GM23338 (cell line): ENCODE data around the gene NDOR1. TPM values are rescaled to one million over a fixed set of nuclear protein-coding genes. Genes with fewer than 3 reads are reported as not detected.

Experiments
- ATAC-seq: fragments of 200-7000 bp; cut with Tn5 transposase; 3 replicates; pipeline ENCODE4 v1.9.1; 2020
- DNase-seq: peaks from one replicate; pipeline ENCODE4 v3.0.0-alpha.2; 2015; ENCODE audit warnings: low spot score
- H2AFZ ChIP-seq: fragments of 200-600 bp; sonication (generic); 2 replicates; pipeline ENCODE4 v1.8.0; 2016; ENCODE audit warnings: antibody characterized with exemption, mild to moderate bottlenecking, moderate library complexity
- H3F3A ChIP-seq: fragments of 200-600 bp; sonication (generic); replicated peaks from 2 replicates; pipeline ENCODE4 v1.8.0; 2017; ENCODE audit warnings: antibody characterized with exemption, mixed run types, low read depth
- H3K27ac ChIP-seq: fragments of 200-600 bp; sonication (generic); 2 replicates; pipeline ENCODE4 v1.6.1; 2016; ENCODE audit warnings: low read depth
- H3K27me3 ChIP-seq: fragments of 200-600 bp; sonication (generic); 2 replicates; pipeline ENCODE4 v1.8.0; 2016; ENCODE audit warnings: mild to moderate bottlenecking, mixed run types, moderate library complexity; ENCODE audit not compliant: insufficient read depth
- H3K36me3 ChIP-seq: fragments of 200-600 bp; sonication (generic); 2 replicates; pipeline ENCODE4 v1.8.0; 2016; ENCODE audit warnings: mild to moderate bottlenecking; ENCODE audit not compliant: insufficient read depth
- H3K4me1 ChIP-seq: fragments of 200-600 bp; sonication (generic); 2 replicates; pipeline ENCODE4 v1.8.0; 2016; ENCODE audit warnings: mild to moderate bottlenecking, moderate library complexity; ENCODE audit not compliant: insufficient read depth
- H3K4me2 ChIP-seq: fragments of 200-600 bp; sonication (generic); 2 replicates; pipeline ENCODE4 v1.7.1; 2017; ENCODE audit warnings: mixed run types
- H3K4me3 ChIP-seq: fragments of 200-600 bp; sonication (generic); 2 replicates; pipeline ENCODE4 v1.6.1; 2016; ENCODE audit warnings: mixed run types
- H3K79me2 ChIP-seq: fragments of 200-600 bp; sonication (generic); replicated peaks from 2 replicates; pipeline ENCODE4 v1.8.0; 2017; ENCODE audit warnings: mild to moderate bottlenecking; ENCODE audit not compliant: insufficient read depth
- H3K9me2 ChIP-seq: fragments of 200-600 bp; sonication (generic); 2 replicates; pipeline ENCODE4 v1.8.0; 2017; ENCODE audit not compliant: insufficient read depth
- H4K20me1 ChIP-seq: fragments of 200-600 bp; sonication (generic); replicated peaks from 2 replicates; pipeline ENCODE4 v1.8.0; 2017; ENCODE audit warnings: mild to moderate bottlenecking; ENCODE audit not compliant: insufficient read depth
- H3K27ac Mint-ChIP-seq: 2 replicates; pipeline ENCODE4 v1.8.0; 2020; ENCODE audit warnings: inconsistent platforms, mild to moderate bottlenecking, moderate library complexity, mixed read lengths
- H3K27me3 Mint-ChIP-seq: 3 replicates; pipeline ENCODE4 v1.8.0; 2022; ENCODE audit warnings: low read depth, mild to moderate bottlenecking, moderate library complexity, mixed read lengths, inconsistent platforms; ENCODE audit not compliant: insufficient read depth, poor library complexity
- H3K36me3 Mint-ChIP-seq: 3 replicates; pipeline ENCODE4 v1.8.0; 2021; ENCODE audit warnings: low read depth, mild to moderate bottlenecking, inconsistent platforms, moderate library complexity, mixed read lengths
- H3K4me1 Mint-ChIP-seq: 3 replicates; pipeline ENCODE4 v1.8.0; 2020; ENCODE audit warnings: mild to moderate bottlenecking, inconsistent platforms, mixed read lengths
- H3K4me3 Mint-ChIP-seq: 3 replicates; pipeline ENCODE4 v1.8.0; 2021; ENCODE audit warnings: moderate library complexity, mild to moderate bottlenecking, inconsistent platforms, mixed read lengths
- H3K9me3 Mint-ChIP-seq: 3 replicates; pipeline ENCODE4 v1.8.0; 2020; ENCODE audit warnings: moderate library complexity, mild to moderate bottlenecking, inconsistent platforms, mixed read lengths
- CREB1 ChIP-seq: fragments of 250-450 bp; sonication (Bioruptor Pico); IDR thresholded peaks from 2 replicates; pipeline ENCODE4 v1.5.0; 2020; ENCODE audit warnings: low read depth, mild to moderate bottlenecking, moderate library complexity
- EZH2phosphoT487 ChIP-seq: fragments of 200-600 bp; sonication (generic); IDR thresholded peaks from one replicate; pipeline ENCODE4 v1.8.1; 2018; ENCODE audit warnings: antibody characterized with exemption; ENCODE audit not compliant: unreplicated experiment
- JUNB ChIP-seq: IDR thresholded peaks from one replicate; pipeline ENCODE4 v1.6.1; 2016; ENCODE audit warnings: antibody characterized with exemption; ENCODE audit not compliant: unreplicated experiment
- NANOG ChIP-seq: IDR thresholded peaks from 2 replicates; pipeline ENCODE4 v1.6.1; 2016; ENCODE audit warnings: antibody characterized with exemption, borderline replicate concordance
- POLR2AphosphoS5 ChIP-seq: IDR thresholded peaks from 2 replicates; pipeline ENCODE4 v1.6.1; 2016; ENCODE audit warnings: antibody characterized with exemption, low read depth
- STAT1 ChIP-seq: IDR thresholded peaks from one replicate; pipeline ENCODE4 v1.6.1; 2016; ENCODE audit warnings: antibody characterized with exemption; ENCODE audit not compliant: unreplicated experiment
- polyA plus RNA-seq: library from polyadenylated mRNA; unstranded; fragments of >200 nt; fragmentation: Nextera tagmentation; extraction: Ambion mirVana; gene quantifications from 2 replicates; pipeline ENCODE4 v1.2.1, GENCODE V29; 2016
- total RNA-seq: library from RNA; depleted of rRNA; stranded (reverse); fragments of >200 nt; shearing (Covaris generic); gene quantifications from 2 replicates; pipeline ENCODE4 v1.2.3, GENCODE V29; 2014
- TF ChIP-seq, protein P1 (sequence below): fragments of 250-450 bp; sonication (Bioruptor Pico); IDR thresholded peaks from 2 replicates; pipeline ENCODE4 v1.5.0; 2020; ENCODE audit warnings: mild to moderate bottlenecking, moderate library complexity
- TF ChIP-seq, protein P2 (sequence below), 2 experiments: fragments of 200-600 bp in 1 of 2; sonication (generic) in 1 of 2; conservative IDR thresholded peaks; 2 replicates each; pipeline versions ENCODE4 v1.5.1 to v1.6.1; 2016 to 2017; ENCODE audit warnings: antibody characterized with exemption in 2 of 2, low read depth in 2 of 2, mild to moderate bottlenecking in 2 of 2, moderate library complexity in 1 of 2
- TF ChIP-seq, protein P3 (sequence below): IDR thresholded peaks from one replicate; pipeline ENCODE4 v1.6.1; 2018; ENCODE audit warnings: antibody characterized with exemption; ENCODE audit not compliant: unreplicated experiment

The NDOR1 gene
- total and polyA plus RNA-seq, 2 experiments from 2014 or later: 19.4 to 38.1 TPM

DNA sequence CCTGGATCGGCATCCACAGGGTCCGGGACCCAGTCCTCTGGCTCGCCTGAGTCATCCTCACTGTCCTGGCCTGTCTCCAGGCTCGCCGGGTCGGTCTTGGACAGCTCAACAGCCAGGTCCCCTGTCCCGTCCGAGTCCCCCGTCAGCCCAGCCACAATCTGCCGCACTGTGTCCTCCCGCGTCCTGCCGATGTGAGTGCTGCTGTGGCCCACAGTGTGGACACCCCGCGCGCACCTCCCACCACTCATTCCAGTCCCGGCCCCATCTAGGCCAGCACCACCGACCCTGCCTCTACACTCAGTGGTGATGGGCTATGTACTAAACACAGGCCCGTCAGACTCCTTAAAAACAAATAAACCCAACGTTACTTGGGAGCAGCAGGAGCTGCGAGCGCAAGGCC, 23.8 kb upstream of the NDOR1 start:
- ATAC-seq (no peak), DNase-seq (no peak)
- Mint-ChIP-seq H3K36me3 (peaks cover 25% of the 10 kb centered on the region), H3K4me1 (no peaks in the 10 kb centered on the region; the same call in 2 of the 3 replicates), H3K9me3 (no peaks in the 10 kb centered on the region), H3K27ac (no peak overlapping the region), H3K4me3 (no peak overlapping the region; the same call in 2 of the 3 replicates), H3K27me3 (peaks cover 4% of the 10 kb centered on the region)
- H3K9me2 ChIP-seq: no peaks in the 10 kb centered on the region
- no peaks in the 10 kb centered on the region for H3K27me3 ChIP-seq
- H3K4me2 ChIP-seq: no peak overlapping the region
- peaks cover 4% of the 10 kb centered on the region; the same call in 1 of the 2 replicates for H3F3A ChIP-seq
- H3K4me3 ChIP-seq: no peak overlapping the region
- no peak overlapping the region for H2AFZ ChIP-seq
- no peaks in the 10 kb centered on the region for H3K4me1 ChIP-seq
- H3K79me2 ChIP-seq: peaks cover 4% of the 10 kb centered on the region
- H4K20me1 ChIP-seq: no peaks in the 10 kb centered on the region
- H3K36me3 ChIP-seq: no peaks in the 10 kb centered on the region
- H3K27ac ChIP-seq: no peak overlapping the region
- TF ChIP-seq, protein P1, sequence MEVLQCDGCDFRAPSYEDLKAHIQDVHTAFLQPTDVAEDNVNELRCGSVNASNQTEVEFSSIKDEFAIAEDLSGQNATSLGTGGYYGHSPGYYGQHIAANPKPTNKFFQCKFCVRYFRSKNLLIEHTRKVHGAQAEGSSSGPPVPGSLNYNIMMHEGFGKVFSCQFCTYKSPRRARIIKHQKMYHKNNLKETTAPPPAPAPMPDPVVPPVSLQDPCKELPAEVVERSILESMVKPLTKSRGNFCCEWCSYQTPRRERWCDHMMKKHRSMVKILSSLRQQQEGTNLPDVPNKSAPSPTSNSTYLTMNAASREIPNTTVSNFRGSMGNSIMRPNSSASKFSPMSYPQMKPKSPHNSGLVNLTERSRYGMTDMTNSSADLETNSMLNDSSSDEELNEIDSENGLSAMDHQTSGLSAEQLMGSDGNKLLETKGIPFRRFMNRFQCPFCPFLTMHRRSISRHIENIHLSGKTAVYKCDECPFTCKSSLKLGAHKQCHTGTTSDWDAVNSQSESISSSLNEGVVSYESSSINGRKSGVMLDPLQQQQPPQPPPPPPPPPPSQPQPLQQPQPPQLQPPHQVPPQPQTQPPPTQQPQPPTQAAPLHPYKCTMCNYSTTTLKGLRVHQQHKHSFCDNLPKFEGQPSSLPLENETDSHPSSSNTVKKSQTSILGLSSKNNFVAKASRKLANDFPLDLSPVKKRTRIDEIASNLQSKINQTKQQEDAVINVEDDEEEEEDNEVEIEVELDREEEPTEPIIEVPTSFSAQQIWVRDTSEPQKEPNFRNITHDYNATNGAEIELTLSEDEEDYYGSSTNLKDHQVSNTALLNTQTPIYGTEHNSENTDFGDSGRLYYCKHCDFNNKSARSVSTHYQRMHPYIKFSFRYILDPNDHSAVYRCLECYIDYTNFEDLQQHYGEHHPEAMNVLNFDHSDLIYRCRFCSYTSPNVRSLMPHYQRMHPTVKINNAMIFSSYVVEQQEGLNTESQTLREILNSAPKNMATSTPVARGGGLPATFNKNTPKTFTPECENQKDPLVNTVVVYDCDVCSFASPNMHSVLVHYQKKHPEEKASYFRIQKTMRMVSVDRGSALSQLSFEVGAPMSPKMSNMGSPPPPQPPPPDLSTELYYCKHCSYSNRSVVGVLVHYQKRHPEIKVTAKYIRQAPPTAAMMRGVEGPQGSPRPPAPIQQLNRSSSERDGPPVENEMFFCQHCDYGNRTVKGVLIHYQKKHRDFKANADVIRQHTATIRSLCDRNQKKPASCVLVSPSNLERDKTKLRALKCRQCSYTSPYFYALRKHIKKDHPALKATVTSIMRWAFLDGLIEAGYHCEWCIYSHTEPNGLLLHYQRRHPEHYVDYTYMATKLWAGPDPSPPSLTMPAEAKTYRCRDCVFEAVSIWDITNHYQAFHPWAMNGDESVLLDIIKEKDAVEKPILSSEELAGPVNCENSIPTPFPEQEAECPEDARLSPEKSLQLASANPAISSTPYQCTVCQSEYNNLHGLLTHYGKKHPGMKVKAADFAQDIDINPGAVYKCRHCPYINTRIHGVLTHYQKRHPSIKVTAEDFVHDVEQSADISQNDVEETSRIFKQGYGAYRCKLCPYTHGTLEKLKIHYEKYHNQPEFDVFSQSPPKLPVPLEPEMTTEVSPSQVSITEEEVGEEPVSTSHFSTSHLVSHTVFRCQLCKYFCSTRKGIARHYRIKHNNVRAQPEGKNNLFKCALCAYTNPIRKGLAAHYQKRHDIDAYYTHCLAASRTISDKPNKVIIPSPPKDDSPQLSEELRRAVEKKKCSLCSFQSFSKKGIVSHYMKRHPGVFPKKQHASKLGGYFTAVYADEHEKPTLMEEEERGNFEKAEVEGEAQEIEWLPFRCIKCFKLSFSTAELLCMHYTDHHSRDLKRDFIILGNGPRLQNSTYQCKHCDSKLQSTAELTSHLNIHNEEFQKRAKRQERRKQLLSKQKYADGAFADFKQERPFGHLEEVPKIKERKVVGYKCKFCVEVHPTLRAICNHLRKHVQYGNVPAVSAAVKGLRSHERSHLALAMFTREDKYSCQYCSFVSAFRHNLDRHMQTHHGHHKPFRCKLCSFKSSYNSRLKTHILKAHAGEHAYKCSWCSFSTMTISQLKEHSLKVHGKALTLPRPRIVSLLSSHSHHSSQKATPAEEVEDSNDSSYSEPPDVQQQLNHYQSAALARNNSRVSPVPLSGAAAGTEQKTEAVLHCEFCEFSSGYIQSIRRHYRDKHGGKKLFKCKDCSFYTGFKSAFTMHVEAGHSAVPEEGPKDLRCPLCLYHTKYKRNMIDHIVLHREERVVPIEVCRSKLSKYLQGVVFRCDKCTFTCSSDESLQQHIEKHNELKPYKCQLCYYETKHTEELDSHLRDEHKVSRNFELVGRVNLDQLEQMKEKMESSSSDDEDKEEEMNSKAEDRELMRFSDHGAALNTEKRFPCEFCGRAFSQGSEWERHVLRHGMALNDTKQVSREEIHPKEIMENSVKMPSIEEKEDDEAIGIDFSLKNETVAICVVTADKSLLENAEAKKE (CRISPR knock-in tag): no peak
- TF ChIP-seq POLR2AphosphoS5: no peak
- no peak for TF ChIP-seq JUNB
- TF ChIP-seq NANOG: no peak
- TF ChIP-seq CREB1 (CRISPR knock-in tag): no peak
- TF ChIP-seq, protein P2, sequence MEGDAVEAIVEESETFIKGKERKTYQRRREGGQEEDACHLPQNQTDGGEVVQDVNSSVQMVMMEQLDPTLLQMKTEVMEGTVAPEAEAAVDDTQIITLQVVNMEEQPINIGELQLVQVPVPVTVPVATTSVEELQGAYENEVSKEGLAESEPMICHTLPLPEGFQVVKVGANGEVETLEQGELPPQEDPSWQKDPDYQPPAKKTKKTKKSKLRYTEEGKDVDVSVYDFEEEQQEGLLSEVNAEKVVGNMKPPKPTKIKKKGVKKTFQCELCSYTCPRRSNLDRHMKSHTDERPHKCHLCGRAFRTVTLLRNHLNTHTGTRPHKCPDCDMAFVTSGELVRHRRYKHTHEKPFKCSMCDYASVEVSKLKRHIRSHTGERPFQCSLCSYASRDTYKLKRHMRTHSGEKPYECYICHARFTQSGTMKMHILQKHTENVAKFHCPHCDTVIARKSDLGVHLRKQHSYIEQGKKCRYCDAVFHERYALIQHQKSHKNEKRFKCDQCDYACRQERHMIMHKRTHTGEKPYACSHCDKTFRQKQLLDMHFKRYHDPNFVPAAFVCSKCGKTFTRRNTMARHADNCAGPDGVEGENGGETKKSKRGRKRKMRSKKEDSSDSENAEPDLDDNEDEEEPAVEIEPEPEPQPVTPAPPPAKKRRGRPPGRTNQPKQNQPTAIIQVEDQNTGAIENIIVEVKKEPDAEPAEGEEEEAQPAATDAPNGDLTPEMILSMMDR (conservative IDR thresholded peaks at IDR 0.05; ENCODE audit: low read depth in 2 of 2): no peak
- TF ChIP-seq STAT1: no peak
- TF ChIP-seq, protein P3, sequence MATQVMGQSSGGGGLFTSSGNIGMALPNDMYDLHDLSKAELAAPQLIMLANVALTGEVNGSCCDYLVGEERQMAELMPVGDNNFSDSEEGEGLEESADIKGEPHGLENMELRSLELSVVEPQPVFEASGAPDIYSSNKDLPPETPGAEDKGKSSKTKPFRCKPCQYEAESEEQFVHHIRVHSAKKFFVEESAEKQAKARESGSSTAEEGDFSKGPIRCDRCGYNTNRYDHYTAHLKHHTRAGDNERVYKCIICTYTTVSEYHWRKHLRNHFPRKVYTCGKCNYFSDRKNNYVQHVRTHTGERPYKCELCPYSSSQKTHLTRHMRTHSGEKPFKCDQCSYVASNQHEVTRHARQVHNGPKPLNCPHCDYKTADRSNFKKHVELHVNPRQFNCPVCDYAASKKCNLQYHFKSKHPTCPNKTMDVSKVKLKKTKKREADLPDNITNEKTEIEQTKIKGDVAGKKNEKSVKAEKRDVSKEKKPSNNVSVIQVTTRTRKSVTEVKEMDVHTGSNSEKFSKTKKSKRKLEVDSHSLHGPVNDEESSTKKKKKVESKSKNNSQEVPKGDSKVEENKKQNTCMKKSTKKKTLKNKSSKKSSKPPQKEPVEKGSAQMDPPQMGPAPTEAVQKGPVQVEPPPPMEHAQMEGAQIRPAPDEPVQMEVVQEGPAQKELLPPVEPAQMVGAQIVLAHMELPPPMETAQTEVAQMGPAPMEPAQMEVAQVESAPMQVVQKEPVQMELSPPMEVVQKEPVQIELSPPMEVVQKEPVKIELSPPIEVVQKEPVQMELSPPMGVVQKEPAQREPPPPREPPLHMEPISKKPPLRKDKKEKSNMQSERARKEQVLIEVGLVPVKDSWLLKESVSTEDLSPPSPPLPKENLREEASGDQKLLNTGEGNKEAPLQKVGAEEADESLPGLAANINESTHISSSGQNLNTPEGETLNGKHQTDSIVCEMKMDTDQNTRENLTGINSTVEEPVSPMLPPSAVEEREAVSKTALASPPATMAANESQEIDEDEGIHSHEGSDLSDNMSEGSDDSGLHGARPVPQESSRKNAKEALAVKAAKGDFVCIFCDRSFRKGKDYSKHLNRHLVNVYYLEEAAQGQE: no peak
- TF ChIP-seq EZH2phosphoT487: no peak
